K562 (cell line): ENCODE results near the gene SVBP. TPM values are rescaled to one million over a fixed set of nuclear protein-coding genes. Genes with fewer than 3 reads are reported as not detected.
A peak's percentile ranks its signal among the peaks of the same experiment; 100 is the strongest.

Experiments used
- BHLHE40 ChIP-seq: IDR thresholded peaks from 2 replicates; pipeline ENCODE4 v1.6.1; 2011; ENCODE audit warnings: low read length, improper control_type of control experiment
- CHCHD3 ChIP-seq: fragments of 250-450 bp; sonication (Bioruptor Pico); IDR thresholded peaks from 2 replicates; pipeline ENCODE4 v2.1.2; 2022; ENCODE audit warnings: mild to moderate bottlenecking
- E2F1 ChIP-seq: sonication (generic); formaldehyde crosslinking; IDR thresholded peaks from 2 replicates; pipeline ENCODE4 v1.8.1; 2023; ENCODE audit warnings: mild to moderate bottlenecking, missing genetic modification reagents, moderate library complexity
- FIP1L1 ChIP-seq: fragments of 200-400 bp; formaldehyde crosslinking; IDR thresholded peaks from 2 replicates; pipeline ENCODE4 v1.6.1; 2018; ENCODE audit warnings: mild to moderate bottlenecking, low read depth, low read length; ENCODE audit not compliant: poor library complexity, severe bottlenecking
- FOXK2 ChIP-seq, 2 experiments: fragments of 450-650 bp; IDR thresholded peaks in 1 of 2; conservative IDR thresholded peaks in 1 of 2; 2 replicates each; pipeline ENCODE4 v1.6.1; 2016; ENCODE audit warnings: low read depth in 2 of 2, mild to moderate bottlenecking in 1 of 2
- GTF2F1 ChIP-seq: IDR thresholded peaks from 2 replicates; pipeline ENCODE4 v1.6.1; 2011; ENCODE audit warnings: low read depth, low read length, improper control_type of control experiment
- KDM2B ChIP-seq: fragments of 250-450 bp; sonication (Bioruptor Pico); IDR thresholded peaks from 2 replicates; pipeline ENCODE4 v1.8.0; 2021; ENCODE audit warnings: mild to moderate bottlenecking, moderate library complexity
- MYC ChIP-seq, 2 experiments: fragments of 250-450 bp in 1 of 2; sonication (Bioruptor Pico) in 1 of 2; IDR thresholded peaks; 2 replicates each; pipeline versions ENCODE4 v1.5.1 to v1.6.1; 2012 to 2021; ENCODE audit warnings: low read depth in 2 of 2, borderline replicate concordance in 1 of 2, improper control_type of control experiment in 1 of 2, low read length in 1 of 2, mild to moderate bottlenecking in 1 of 2, moderate library complexity in 1 of 2
- NRF1 ChIP-seq, 2 experiments: fragments of 450-650 bp; IDR thresholded peaks in 1 of 2; conservative IDR thresholded peaks in 1 of 2; 2 replicates each; pipeline ENCODE4 v1.6.1; 2014; ENCODE audit warnings: mild to moderate bottlenecking in 2 of 2
- PHB ChIP-seq: fragments of 250-450 bp; sonication (Bioruptor Pico); IDR thresholded peaks from 2 replicates; pipeline ENCODE4 v1.5.0; 2021
- POLR2AphosphoS2 ChIP-seq: IDR thresholded peaks from 2 replicates; pipeline ENCODE4 v1.6.1; 2012; ENCODE audit warnings: low read length, improper control_type of control experiment
- PYGO2 ChIP-seq: fragments of 450-650 bp; IDR thresholded peaks from 2 replicates; pipeline ENCODE4 v1.6.1; 2016; ENCODE audit warnings: mild to moderate bottlenecking, missing genetic modification characterization, moderate library complexity, missing compliant biosample characterization
- RFX1 ChIP-seq: fragments of 450-650 bp; IDR thresholded peaks from 2 replicates; pipeline ENCODE4 v1.6.1; 2016; ENCODE audit warnings: mild to moderate bottlenecking, moderate library complexity
- SMAD1 ChIP-seq: fragments of 150-350 bp; IDR thresholded peaks from 2 replicates; pipeline ENCODE4 v1.6.1; 2014; ENCODE audit warnings: low read length, low read depth; ENCODE audit not compliant: partially characterized antibody
- SMARCE1 ChIP-seq: fragments of 450-650 bp; IDR thresholded peaks from 2 replicates; pipeline ENCODE4 v1.7.1; 2016; ENCODE audit warnings: mild to moderate bottlenecking
- SP2 ChIP-seq: IDR thresholded peaks from 2 replicates; pipeline ENCODE4 v1.6.1; 2011; ENCODE audit warnings: mild to moderate bottlenecking, low read depth, low read length, moderate library complexity; ENCODE audit not compliant: poor library complexity, severe bottlenecking; ENCODE audit errors: extremely low read depth
- TAF1 ChIP-seq: IDR thresholded peaks from 2 replicates; pipeline ENCODE4 v1.6.1; 2011; ENCODE audit warnings: mild to moderate bottlenecking, low read length, moderate library complexity; ENCODE audit not compliant: insufficient read depth, control insufficient read depth, severe bottlenecking; ENCODE audit errors: extremely low read depth
- TAF7 ChIP-seq: fragments of 450-650 bp; IDR thresholded peaks from 2 replicates; pipeline ENCODE4 v1.6.1; 2016; ENCODE audit warnings: missing genetic modification characterization, missing compliant biosample characterization
- TFE3 ChIP-seq: fragments of 450-650 bp; formaldehyde crosslinking; IDR thresholded peaks from 2 replicates; pipeline ENCODE4 v1.4.0; 2020; ENCODE audit warnings: mild to moderate bottlenecking, mixed read lengths
- ZNF785 ChIP-seq: fragments of 250-450 bp; sonication (Bioruptor Pico); IDR thresholded peaks from 2 replicates; pipeline ENCODE4 v1.4.0; 2020; ENCODE audit warnings: mild to moderate bottlenecking
- polyA plus RNA-seq, 8 experiments: library from polyadenylated mRNA; depleted of rRNA in 4 of 8; stranded (reverse) in 5 of 8; unstranded in 3 of 8; fragments of >200 nt; fragmentation: Nextera tagmentation in 2 of 8; fragmentation: Illumina TruSeq in 1 of 8; extraction: Ambion mirVana in 2 of 8; extraction: Trizol in 1 of 8; gene quantifications; 2 replicates each; pipeline versions ENCODE4 v1.2.1 to v1.2.3, GENCODE V29; 2011 to 2014; ENCODE audit warnings: inconsistent platforms in 1 of 8, missing spikeins in 1 of 8
- total RNA-seq, 7 experiments: library from RNA; depleted of rRNA in 6 of 7; stranded (reverse); fragments of >200 nt in 6 of 7; fragmentation: Illumina TruSeq in 2 of 7; extraction: Trizol in 2 of 7; gene quantifications; 2 replicates each; pipeline versions ENCODE4 v1.2.1 to v1.2.3, GENCODE V29; 2011 to 2021; ENCODE audit warnings: low replicate concordance in 1 of 7
- TF ChIP-seq, protein P1 (sequence below), 2 experiments: fragments of 150-350 bp in 1 of 2; IDR thresholded peaks; 2 replicates each; pipeline ENCODE4 v1.6.1; 2012 to 2016; ENCODE audit warnings: low read depth in 2 of 2, low read length in 2 of 2, mild to moderate bottlenecking in 1 of 2, moderate library complexity in 1 of 2

Gene SVBP
- total and polyA plus RNA-seq, 9 of the 15 experiments (the other 6 are each of a cell fraction or from before 2014, with no cell fraction given) = 31.7 to 49.7 (median 40.0) TPM

GRCh38 chr1:42766741-42767509, 50.3 kb downstream of the SVBP start, which contains the start of the genes C1orf50 and P3H1 (continued):
- peak; percentile 46 for TF ChIP-seq FIP1L1
- TF ChIP-seq GTF2F1 = no peak; the same call in 1 of the 2 replicates
- peak; percentile 100 for TF ChIP-seq NRF1 (conservative IDR thresholded peaks at IDR 0.05 in 1 of 2, IDR thresholded peaks at IDR 0.05 in 1 of 2)
- TF ChIP-seq FOXK2 (conservative IDR thresholded peaks at IDR 0.05 in 1 of 2, IDR thresholded peaks at IDR 0.05 in 1 of 2; ENCODE audit: low read depth in 2 of 2) = peak in 1 of 2 experiments; percentile 36; a peak in 1 of 4 replicates
- peak; percentile 51; the same call in 1 of the 2 replicates for TF ChIP-seq MYC (IDR thresholded peaks at IDR 0.05; ENCODE audit: low read depth, low read length)
- peak; percentile 20; the same call in 1 of the 2 replicates for TF ChIP-seq MYC (CRISPR knock-in tag; IDR thresholded peaks at IDR 0.05; ENCODE audit: borderline replicate concordance, low read depth)
- peak; percentile 96 for TF ChIP-seq PHB (CRISPR knock-in tag)
- TF ChIP-seq TFE3 (CRISPR knock-in tag) = no peak
- TF ChIP-seq, protein P1, sequence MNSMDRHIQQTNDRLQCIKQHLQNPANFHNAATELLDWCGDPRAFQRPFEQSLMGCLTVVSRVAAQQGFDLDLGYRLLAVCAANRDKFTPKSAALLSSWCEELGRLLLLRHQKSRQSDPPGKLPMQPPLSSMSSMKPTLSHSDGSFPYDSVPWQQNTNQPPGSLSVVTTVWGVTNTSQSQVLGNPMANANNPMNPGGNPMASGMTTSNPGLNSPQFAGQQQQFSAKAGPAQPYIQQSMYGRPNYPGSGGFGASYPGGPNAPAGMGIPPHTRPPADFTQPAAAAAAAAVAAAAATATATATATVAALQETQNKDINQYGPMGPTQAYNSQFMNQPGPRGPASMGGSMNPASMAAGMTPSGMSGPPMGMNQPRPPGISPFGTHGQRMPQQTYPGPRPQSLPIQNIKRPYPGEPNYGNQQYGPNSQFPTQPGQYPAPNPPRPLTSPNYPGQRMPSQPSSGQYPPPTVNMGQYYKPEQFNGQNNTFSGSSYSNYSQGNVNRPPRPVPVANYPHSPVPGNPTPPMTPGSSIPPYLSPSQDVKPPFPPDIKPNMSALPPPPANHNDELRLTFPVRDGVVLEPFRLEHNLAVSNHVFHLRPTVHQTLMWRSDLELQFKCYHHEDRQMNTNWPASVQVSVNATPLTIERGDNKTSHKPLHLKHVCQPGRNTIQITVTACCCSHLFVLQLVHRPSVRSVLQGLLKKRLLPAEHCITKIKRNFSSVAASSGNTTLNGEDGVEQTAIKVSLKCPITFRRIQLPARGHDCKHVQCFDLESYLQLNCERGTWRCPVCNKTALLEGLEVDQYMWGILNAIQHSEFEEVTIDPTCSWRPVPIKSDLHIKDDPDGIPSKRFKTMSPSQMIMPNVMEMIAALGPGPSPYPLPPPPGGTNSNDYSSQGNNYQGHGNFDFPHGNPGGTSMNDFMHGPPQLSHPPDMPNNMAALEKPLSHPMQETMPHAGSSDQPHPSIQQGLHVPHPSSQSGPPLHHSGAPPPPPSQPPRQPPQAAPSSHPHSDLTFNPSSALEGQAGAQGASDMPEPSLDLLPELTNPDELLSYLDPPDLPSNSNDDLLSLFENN (IDR thresholded peaks at IDR 0.05; ENCODE audit: low read depth in 2 of 2, low read length in 2 of 2) = no peak
- peak; percentile 88 for TF ChIP-seq POLR2AphosphoS2
- TF ChIP-seq PYGO2 (tag) = no peak
- no peak for TF ChIP-seq RFX1
- TF ChIP-seq SP2 = no peak
- TF ChIP-seq CHCHD3 (CRISPR knock-in tag) = peak; percentile 93; the same call in 1 of the 2 replicates
- TF ChIP-seq KDM2B = peak; percentile 72; the same call in 1 of the 2 replicates
- peak; percentile 63 for TF ChIP-seq TAF7 (tag)
- no peak for TF ChIP-seq SMAD1
- TF ChIP-seq E2F1 (CRISPR knock-in tag) = no peak
- TF ChIP-seq BHLHE40 = no peak
- TF ChIP-seq TAF1 = peak; percentile 86
- TF ChIP-seq ZNF785 (CRISPR knock-in tag) = no peak
- no peak for TF ChIP-seq SMARCE1
